Fibroblast of the aortic adventitia (primary cell): ENCODE measurements around the gene SCAP. TPM values are rescaled to one million over a fixed set of nuclear protein-coding genes. Genes with fewer than 3 reads are reported as not detected.
A peak's percentile ranks its signal among the peaks of the same experiment; 100 is the strongest.
"Not testable (repeated sequence)": the region's sequence is repeated elsewhere in the genome, so short reads cannot be mapped to it uniquely, and the experiment has no call there.

Experiments used
- DNase-seq: peaks from one replicate; pipeline ENCODE4 v3.0.0-alpha.2; 2010; ENCODE audit warnings: low read depth
- H3K4me3 ChIP-seq: 2 replicates; pipeline ENCODE4 v1.5.1; 2011; ENCODE audit warnings: low read depth, mild to moderate bottlenecking, control low read depth, low read length, moderate library complexity
- CTCF ChIP-seq: IDR thresholded peaks from 2 replicates; pipeline ENCODE4 v1.5.1; 2011; ENCODE audit warnings: mild to moderate bottlenecking, low read length, control low read depth, inconsistent platforms; ENCODE audit not compliant: insufficient read depth
- total RNA-seq: library from RNA; depleted of rRNA; stranded (reverse); fragments of >200 nt; gene quantifications from 2 replicates; pipeline ENCODE4 v1.2.3, GENCODE V29; 2012; ENCODE audit warnings: low replicate concordance

Gene SCAP
- total RNA-seq, 1 donor = 47.7 TPM

GRCh38 chr3:47479826-47480160, 4.1 kb upstream of the SCAP start:
- H3K4me3 ChIP-seq = no peak overlapping the region
- no peak for TF ChIP-seq CTCF
- DNase-seq = no peak

GRCh38 chr3:47478022-47478421, 2.3 kb upstream of the SCAP start:
- TF ChIP-seq CTCF = no peak
- DNase-seq = no peak
- no peak overlapping the region for H3K4me3 ChIP-seq

GRCh38 chr3:47476644-47477199, 981 bp upstream of the SCAP start:
- peak overlapping the region; percentile 89 for H3K4me3 ChIP-seq
- no peak for TF ChIP-seq CTCF
- DNase-seq = no peak

- TF ChIP-seq CTCF = no peak
- peak overlapping the region; percentile 89 for H3K4me3 ChIP-seq
- DNase-seq = no peak
Measured at GRCh38 chr3:47476330-47476626, 537 bp upstream of the SCAP start.

GRCh38 chr3:47475029-47475569, 642 bp downstream of the SCAP start:
- peak; percentile 29 for DNase-seq
- H3K4me3 ChIP-seq = peak overlapping the region; percentile 89
- no peak for TF ChIP-seq CTCF

- no peak for DNase-seq
- TF ChIP-seq CTCF = no peak
- no peak overlapping the region for H3K4me3 ChIP-seq
Measured at GRCh38 chr3:47473391-47473790, 2.4 kb downstream of the SCAP start.

GRCh38 chr3:47469616-47470015, 6.1 kb downstream of the SCAP start:
- no peak for TF ChIP-seq CTCF
- DNase-seq = peak; percentile 19

GRCh38 chr3:47468315-47468714, 7.4 kb downstream of the SCAP start:
- not testable (repeated sequence) for DNase-seq, H3K4me3 ChIP-seq

More at GRCh38 chr3:47469616-47470015, 6.1 kb downstream of the SCAP start:
- no peak overlapping the region for H3K4me3 ChIP-seq
